Measurements from ENCODE around the gene RAB5B. TPM values are rescaled to one million over a fixed set of nuclear protein-coding genes. Genes with fewer than 3 reads are reported as not detected.
"Not testable (repeated sequence)": the region's sequence is repeated elsewhere in the genome, so short reads cannot be mapped to it uniquely, and the experiment has no call there.

Gene RAB5B
- total and polyA plus RNA-seq, 3 donors from 2014 or later: 139 to 198 (median 144) TPM

DNA sequence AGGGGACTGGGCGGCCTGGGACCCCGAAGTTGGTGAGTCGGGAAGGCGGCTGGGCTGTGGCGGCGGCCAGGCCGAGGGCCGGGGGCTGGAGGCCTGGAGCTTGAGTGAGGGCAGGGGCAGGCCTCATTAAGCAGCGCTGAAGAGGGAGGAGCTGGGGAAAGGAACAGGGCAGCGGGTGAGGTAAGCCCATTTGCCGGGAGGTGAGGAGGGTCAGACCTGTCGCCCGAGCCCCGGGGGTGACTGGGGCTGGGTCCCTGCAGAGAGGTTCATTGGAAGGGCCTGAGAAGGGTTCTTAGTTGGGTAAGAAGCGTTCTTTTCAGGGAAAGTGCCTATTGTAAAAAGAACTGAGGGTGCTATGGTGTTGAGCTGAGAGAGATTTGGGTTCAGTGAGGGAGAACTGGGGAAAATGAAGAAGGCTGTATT is 441 bp downstream of the RAB5B start:
- Histone ChIP-seq H3K27me3 (no peaks in the 10 kb centered on the region), H3K36me3 (ENCODE audit: low read depth, missing control alignments) (no peaks in the 10 kb centered on the region), H3K27ac (peak overlapping the region; percentile 97 to 99), H3K4me1 (peaks cover 32% of the 10 kb centered on the region), H3K9me3 (no peaks in the 10 kb centered on the region), H3K4me3 (peak overlapping the region; percentile 95 to 100)
- DNase-seq: peak; percentile 43
- WGBS, 2 donors: 0% methylated on average over 15 of the region's 15 CpGs
- TF ChIP-seq POLR2A (IDR thresholded peaks at IDR 0.05): no peak
- TF ChIP-seq CTCF (IDR thresholded peaks at IDR 0.05): no peak
- intact Hi-C loops (cut with DNase I; ENCODE audit: low total_unique reads): no loop called here

DNA sequence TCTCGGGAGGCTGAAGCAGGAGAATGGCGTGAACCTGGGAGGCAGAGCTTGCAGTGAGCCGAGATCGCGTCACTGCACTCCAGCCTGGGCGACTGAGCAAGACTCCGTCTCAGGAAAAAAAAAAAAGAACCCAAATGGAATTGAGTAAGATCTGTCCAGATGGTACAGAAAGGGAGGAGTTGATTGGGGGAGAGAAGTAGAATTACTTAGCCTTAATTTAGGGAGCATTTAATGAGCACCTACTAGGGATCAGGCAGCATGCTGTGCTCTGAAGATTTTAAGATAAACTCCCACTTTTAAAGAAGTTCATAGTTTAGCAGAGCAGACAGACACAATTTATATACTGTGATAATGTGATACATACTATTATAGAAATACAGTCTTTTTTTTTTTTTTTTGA is 4.5 kb downstream of the RAB5B start:
- WGBS, 2 donors: 95 to 99% methylated on average over 7 of the region's 7 CpGs
- no peaks in the 10 kb centered on the region for H3K36me3 ChIP-seq (ENCODE audit: low read depth, missing control alignments)
- H3K4me1 ChIP-seq: peaks cover 29% of the 10 kb centered on the region
- no peaks in the 10 kb centered on the region for H3K27me3 ChIP-seq
- H3K9me3 ChIP-seq: no peaks in the 10 kb centered on the region
- TF ChIP-seq CTCF (IDR thresholded peaks at IDR 0.05) (no peak), POLR2A (IDR thresholded peaks at IDR 0.05) (no peak)
- intact Hi-C loops (cut with DNase I; ENCODE audit: low total_unique reads): no loop called here
- no peak for DNase-seq
- no peak overlapping the region for H3K27ac ChIP-seq
- H3K4me3 ChIP-seq: no peak overlapping the region

- Histone ChIP-seq H3K4me1 (peaks cover 29% of the 10 kb centered on the region), H3K9me3 (no peaks in the 10 kb centered on the region), H3K4me3 (no peak overlapping the region), H3K36me3 (ENCODE audit: low read depth, missing control alignments) (no peaks in the 10 kb centered on the region), H3K27ac (no peak overlapping the region), H3K27me3 (no peaks in the 10 kb centered on the region)
- intact Hi-C loops (cut with DNase I; ENCODE audit: low total_unique reads): no loop called here
- no peak for DNase-seq
- TF ChIP-seq POLR2A (IDR thresholded peaks at IDR 0.05): no peak
- no peak for TF ChIP-seq CTCF (IDR thresholded peaks at IDR 0.05)
- 80% methylated on average over 3 of the region's 3 CpGs for WGBS, 2 donors
These were observed 5.2 kb downstream of the RAB5B start for GRCh38 chr12:55979069-55979468.

DNA sequence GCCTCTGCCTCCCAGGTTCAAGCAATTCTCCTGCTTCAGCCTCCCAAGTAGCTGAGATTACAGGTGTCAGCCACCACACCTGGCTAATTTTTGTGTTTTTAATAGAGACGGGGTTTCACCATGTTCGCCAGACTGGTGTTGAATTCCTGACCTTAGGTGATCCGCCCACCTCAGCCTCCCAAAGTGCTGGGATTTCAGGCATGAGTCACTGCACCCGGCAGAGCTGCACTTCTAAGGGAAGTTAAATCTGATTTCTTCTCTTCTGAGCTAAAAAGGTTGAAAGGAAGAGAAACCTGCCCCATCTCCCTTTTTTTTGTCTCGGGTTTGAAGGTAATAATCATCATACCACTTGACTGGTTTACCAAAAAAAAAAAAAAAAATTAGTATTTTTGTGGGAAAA is 8.0 kb downstream of the RAB5B start:
- H3K27me3 ChIP-seq; H3K36me3 ChIP-seq (ENCODE audit: low read depth, missing control alignments); DNase-seq; H3K4me3 ChIP-seq; H3K27ac ChIP-seq; H3K9me3 ChIP-seq; intact Hi-C loops (cut with DNase I; ENCODE audit: low total_unique reads): not testable (repeated sequence)
- 82% methylated on average over 5 of the region's 5 CpGs for WGBS, 2 donors
- H3K4me1 ChIP-seq: peaks cover 20% of the 10 kb centered on the region

- no peaks in the 10 kb centered on the region for H3K9me3 ChIP-seq
- no peaks in the 10 kb centered on the region for H3K27me3 ChIP-seq
- H3K27ac ChIP-seq: no peak overlapping the region
- peak; percentile 54 for DNase-seq
- WGBS, 2 donors: 52 to 72% methylated on average over 3 of the region's 3 CpGs
- no peaks in the 10 kb centered on the region for H3K36me3 ChIP-seq (ENCODE audit: low read depth, missing control alignments)
- peaks cover 14% of the 10 kb centered on the region for H3K4me1 ChIP-seq
- intact Hi-C loops (cut with DNase I; ENCODE audit: low total_unique reads): no loop called here
- TF ChIP-seq CTCF (IDR thresholded peaks at IDR 0.05) (no peak), POLR2A (IDR thresholded peaks at IDR 0.05) (no peak)
- no peak overlapping the region for H3K4me3 ChIP-seq
These were observed 8.6 kb downstream of the RAB5B start for GRCh38 chr12:55982319-55982936.

Data from testis (tissue), 3 donors.